Activated T-cell treated with anti-CD3 and anti-CD28 coated beads, Interleukin-2, amount 50 U/mL, for 24 hours (primary cell): ENCODE measurements around the gene NR6A1.

Experiments used
- DNase-seq: peaks from one replicate; pipeline ENCODE4 v3.0.0-alpha.2; 2020
- H3K27ac Mint-ChIP-seq: 2 replicates; pipeline ENCODE4 v1.8.0; 2020; ENCODE audit warnings: mild to moderate bottlenecking, mixed read lengths
- H3K27me3 Mint-ChIP-seq: 2 replicates; pipeline ENCODE4 v1.8.0; 2020; ENCODE audit warnings: mixed read lengths
- H3K36me3 Mint-ChIP-seq: 2 replicates; pipeline ENCODE4 v1.8.0; 2020; ENCODE audit warnings: low read depth, mixed read lengths
- H3K4me1 Mint-ChIP-seq: 2 replicates; pipeline ENCODE4 v1.8.0; 2020; ENCODE audit warnings: low read depth, mixed read lengths
- H3K4me3 Mint-ChIP-seq: 2 replicates; pipeline ENCODE4 v1.8.0; 2020; ENCODE audit warnings: mild to moderate bottlenecking, moderate library complexity, mixed read lengths
- H3K9me3 Mint-ChIP-seq: 2 replicates; pipeline ENCODE4 v1.8.0; 2020; ENCODE audit warnings: mixed read lengths

Gene NR6A1

GRCh38 chr9:124478354-124478753, 292.8 kb downstream of the NR6A1 start:
- Mint-ChIP-seq H3K9me3 (no peaks in the 10 kb centered on the region), H3K36me3 (no peaks in the 10 kb centered on the region)

GRCh38 chr9:124477648-124478285, 293.3 kb downstream of the NR6A1 start:
- Mint-ChIP-seq H3K4me3 (no peak overlapping the region), H3K27me3 (peaks cover 36% of the 10 kb centered on the region), H3K27ac (no peak overlapping the region), H3K36me3 (no peaks in the 10 kb centered on the region), H3K9me3 (no peaks in the 10 kb centered on the region), H3K4me1 (no peaks in the 10 kb centered on the region)
- DNase-seq = no peak

More at GRCh38 chr9:124478354-124478753, 292.8 kb downstream of the NR6A1 start:
- Mint-ChIP-seq H3K4me1 (no peaks in the 10 kb centered on the region), H3K27ac (no peak overlapping the region), H3K4me3 (no peak overlapping the region), H3K27me3 (peaks cover 35% of the 10 kb centered on the region)
- DNase-seq = no peak

- Mint-ChIP-seq H3K4me3 (no peak overlapping the region), H3K27ac (no peak overlapping the region), H3K36me3 (no peaks in the 10 kb centered on the region), H3K9me3 (no peaks in the 10 kb centered on the region), H3K27me3 (peaks cover 36% of the 10 kb centered on the region), H3K4me1 (no peaks in the 10 kb centered on the region)
- no peak for DNase-seq
These were observed 293.9 kb downstream of the NR6A1 start for GRCh38 chr9:124477211-124477647.

- Mint-ChIP-seq H3K4me3 (no peak overlapping the region), H3K27me3 (peaks cover 39% of the 10 kb centered on the region), H3K9me3 (no peaks in the 10 kb centered on the region), H3K36me3 (no peaks in the 10 kb centered on the region), H3K27ac (no peak overlapping the region), H3K4me1 (no peaks in the 10 kb centered on the region)
- no peak for DNase-seq
These were observed 295.0 kb downstream of the NR6A1 start for GRCh38 chr9:124475868-124476690.

- Mint-ChIP-seq H3K4me3 (no peak overlapping the region), H3K4me1 (no peaks in the 10 kb centered on the region), H3K27me3 (peaks cover 39% of the 10 kb centered on the region), H3K27ac (no peak overlapping the region), H3K9me3 (no peaks in the 10 kb centered on the region), H3K36me3 (no peaks in the 10 kb centered on the region)
- DNase-seq = no peak
These were observed 295.8 kb downstream of the NR6A1 start for GRCh38 chr9:124475158-124475867.

- Mint-ChIP-seq H3K27ac (no peak overlapping the region), H3K4me3 (no peak overlapping the region), H3K27me3 (peaks cover 33% of the 10 kb centered on the region), H3K4me1 (no peaks in the 10 kb centered on the region), H3K36me3 (no peaks in the 10 kb centered on the region), H3K9me3 (no peaks in the 10 kb centered on the region)
- no peak for DNase-seq
These were observed 297.0 kb downstream of the NR6A1 start for GRCh38 chr9:124474151-124474550.

GRCh38 chr9:124473310-124473709, 297.8 kb downstream of the NR6A1 start:
- Mint-ChIP-seq H3K27me3 (peaks cover 26% of the 10 kb centered on the region), H3K9me3 (no peaks in the 10 kb centered on the region), H3K4me3 (no peak overlapping the region), H3K4me1 (no peaks in the 10 kb centered on the region), H3K27ac (no peak overlapping the region), H3K36me3 (no peaks in the 10 kb centered on the region)
- no peak for DNase-seq

- Mint-ChIP-seq H3K4me3 (no peak overlapping the region), H3K27me3 (peaks cover 22% of the 10 kb centered on the region), H3K36me3 (no peaks in the 10 kb centered on the region), H3K9me3 (no peaks in the 10 kb centered on the region), H3K27ac (no peak overlapping the region), H3K4me1 (no peaks in the 10 kb centered on the region)
- no peak for DNase-seq
These were observed 298.3 kb downstream of the NR6A1 start for GRCh38 chr9:124472770-124473169.

- H3K27me3 Mint-ChIP-seq = peaks cover 16% of the 10 kb centered on the region
- H3K4me3 Mint-ChIP-seq = no peak overlapping the region
- no peak overlapping the region for H3K27ac Mint-ChIP-seq
- DNase-seq = no peak
- H3K9me3 Mint-ChIP-seq = no peaks in the 10 kb centered on the region
- no peaks in the 10 kb centered on the region for H3K36me3 Mint-ChIP-seq
- H3K4me1 Mint-ChIP-seq = no peaks in the 10 kb centered on the region
These were observed 299.4 kb downstream of the NR6A1 start for GRCh38 chr9:124471761-124472160.

GRCh38 chr9:124470726-124471125, 300.4 kb downstream of the NR6A1 start:
- Mint-ChIP-seq H3K27me3 (peaks cover 10% of the 10 kb centered on the region), H3K4me1 (no peaks in the 10 kb centered on the region), H3K4me3 (no peak overlapping the region), H3K27ac (no peak overlapping the region), H3K9me3 (no peaks in the 10 kb centered on the region), H3K36me3 (no peaks in the 10 kb centered on the region)
- DNase-seq = no peak

- Mint-ChIP-seq H3K9me3 (no peaks in the 10 kb centered on the region), H3K27ac (no peak overlapping the region), H3K4me3 (no peak overlapping the region), H3K27me3 (peaks cover 12% of the 10 kb centered on the region), H3K36me3 (no peaks in the 10 kb centered on the region), H3K4me1 (no peaks in the 10 kb centered on the region)
- no peak for DNase-seq
These were observed 300.8 kb downstream of the NR6A1 start for GRCh38 chr9:124470306-124470705.

GRCh38 chr9:124469011-124469832, 301.9 kb downstream of the NR6A1 start:
- no peak overlapping the region for H3K27ac Mint-ChIP-seq
- H3K4me3 Mint-ChIP-seq = no peak overlapping the region
- no peaks in the 10 kb centered on the region for H3K36me3 Mint-ChIP-seq
- H3K27me3 Mint-ChIP-seq = peaks cover 17% of the 10 kb centered on the region
- DNase-seq = no peak
- H3K4me1 Mint-ChIP-seq = no peaks in the 10 kb centered on the region
- H3K9me3 Mint-ChIP-seq = no peaks in the 10 kb centered on the region

GRCh38 chr9:124468061-124468740, 302.9 kb downstream of the NR6A1 start:
- no peak for DNase-seq
- peaks cover 12% of the 10 kb centered on the region for H3K27me3 Mint-ChIP-seq
- H3K4me1 Mint-ChIP-seq = no peaks in the 10 kb centered on the region
- no peaks in the 10 kb centered on the region for H3K9me3 Mint-ChIP-seq
- no peaks in the 10 kb centered on the region for H3K36me3 Mint-ChIP-seq
- H3K4me3 Mint-ChIP-seq = no peak overlapping the region
- no peak overlapping the region for H3K27ac Mint-ChIP-seq
